Gastroesophageal sphincter (tissue), 4 donors: ENCODE results near the gene HMGB1. TPM values are rescaled to one million over a fixed set of nuclear protein-coding genes. Genes with fewer than 3 reads are reported as not detected.

Experiments
- ATAC-seq: fragments of 150-250 bp; one replicate; pipeline ENCODE4 v1.9.1; 2016; ENCODE audit warnings: mild to moderate bottlenecking, moderate library complexity
- H3K27ac ChIP-seq, 4 donors: fragments of 200-600 bp; sonication (generic) in 3 of 4; 1 replicate in 3 of 4; 2 replicates in 1 of 4; pipeline ENCODE4 v1.5.1; 2016 to 2019
- H3K27me3 ChIP-seq: fragments of 200-600 bp; sonication (generic); one replicate; pipeline ENCODE4 v1.5.1; 2019
- H3K36me3 ChIP-seq, 2 donors: fragments of 200-600 bp; sonication (generic); one replicate each; pipeline ENCODE4 v1.5.1; 2019; ENCODE audit warnings: control low read depth in 1 of 2
- H3K4me1 ChIP-seq, 3 donors: fragments of 200-600 bp; sonication (generic); 1 replicate in 2 of 3; 2 replicates in 1 of 3; pipeline ENCODE4 v1.5.1; 2016 to 2019; ENCODE audit warnings: control low read depth in 2 of 3
- H3K4me3 ChIP-seq, 2 donors: fragments of 200-600 bp; sonication (generic); one replicate each; pipeline ENCODE4 v1.5.1; 2019; ENCODE audit warnings: mild to moderate bottlenecking in 1 of 2, moderate library complexity in 1 of 2
- H3K9me3 ChIP-seq, 3 donors: fragments of 200-600 bp; sonication (generic); one replicate each; pipeline ENCODE4 v1.5.1; 2017 to 2019; ENCODE audit warnings: control low read depth in 2 of 3
- CTCF ChIP-seq, 4 experiments: fragments of 200-600 bp in 2 of 4; fragments of 450-650 bp in 2 of 4; sonication (generic) in 1 of 4; IDR thresholded peaks; one replicate each; pipeline ENCODE4 v1.5.1; 2017 to 2019; ENCODE audit warnings: antibody characterized with exemption in 4 of 4, mild to moderate bottlenecking in 2 of 4, moderate library complexity in 2 of 4
- EP300 ChIP-seq: sonication (generic); formaldehyde crosslinking; IDR thresholded peaks from one replicate; pipeline ENCODE4 v1.6.1; 2017; ENCODE audit warnings: antibody characterized with exemption, mild to moderate bottlenecking
- POLR2A ChIP-seq, 2 donors: fragments of 450-650 bp; IDR thresholded peaks; one replicate each; pipeline ENCODE4 v1.6.1; 2017; ENCODE audit warnings: antibody characterized with exemption in 2 of 2, mild to moderate bottlenecking in 2 of 2, moderate library complexity in 1 of 2
- POLR2AphosphoS5 ChIP-seq: sonication (generic); formaldehyde crosslinking; IDR thresholded peaks from one replicate; pipeline ENCODE4 v1.6.1; 2017; ENCODE audit warnings: antibody characterized with exemption
- WGBS, 2 donors: methylation state at CpG; one replicate each; pipeline ENCODE4 v1.1.5; 2018; ENCODE audit warnings: low coverage in 1 of 2; 5-methylcytosine and 5-hydroxymethylcytosine counted together
- total RNA-seq, 4 donors: library from RNA; depleted of rRNA; stranded (reverse); fragments of >200 nt; gene quantifications; one replicate each; pipeline ENCODE4 v1.1.0, GENCODE V29; 2016

The HMGB1 gene
- total RNA-seq, 4 donors from 2014 or later = 255 to 350 (median 337) TPM

- Histone ChIP-seq H3K4me1 (peaks cover 0 to 20% (median 0%) of the 10 kb centered on the region in 3 donors), H3K9me3 (no peaks in the 10 kb centered on the region), H3K4me3 (no peak overlapping the region), H3K27ac (no peak overlapping the region), H3K36me3 (no peaks in the 10 kb centered on the region), H3K27me3 (no peaks in the 10 kb centered on the region)
- ATAC-seq = no peak
- no peak for TF ChIP-seq POLR2AphosphoS5
- no peak for TF ChIP-seq POLR2A (IDR thresholded peaks at IDR 0.05)
- TF ChIP-seq CTCF (IDR thresholded peaks at IDR 0.05) = no peak
- TF ChIP-seq EP300 = no peak
- WGBS, 2 donors = 29 to 42% methylated on average over 2 of the region's 2 CpGs
These were observed 34.3 kb downstream of the HMGB1 start for GRCh38 chr13:30431269-30431940.

GRCh38 chr13:30429721-30430694 is 35.7 kb downstream of the HMGB1 start:
- Histone ChIP-seq H3K4me3 (no peak overlapping the region), H3K36me3 (no peaks in the 10 kb centered on the region), H3K27me3 (no peaks in the 10 kb centered on the region), H3K27ac (peak overlapping the region in 3 of 4 donors; percentile 2 to 62 (median 24)), H3K4me1 (peaks cover 0 to 20% (median 0%) of the 10 kb centered on the region in 3 donors), H3K9me3 (no peaks in the 10 kb centered on the region)
- ATAC-seq = peak; percentile 78
- TF ChIP-seq CTCF (IDR thresholded peaks at IDR 0.05) = no peak
- TF ChIP-seq POLR2AphosphoS5 = peak; percentile 56
- WGBS, 2 donors = 24 to 31% methylated on average over 6 of the region's 6 CpGs

GRCh38 chr13:30429235-30429634 is 36.5 kb downstream of the HMGB1 start:
- no peak for ATAC-seq
- Histone ChIP-seq H3K4me3 (no peak overlapping the region), H3K36me3 (no peaks in the 10 kb centered on the region), H3K4me1 (peaks cover 0 to 20% (median 0%) of the 10 kb centered on the region in 3 donors), H3K9me3 (no peaks in the 10 kb centered on the region), H3K27me3 (no peaks in the 10 kb centered on the region), H3K27ac (no peak overlapping the region)
- 60 to 93% methylated on average over 1 to 2 of the region's 3 CpGs for WGBS, 2 donors
- TF ChIP-seq CTCF (IDR thresholded peaks at IDR 0.05) = no peak
- no peak for TF ChIP-seq POLR2AphosphoS5
- no peak for TF ChIP-seq POLR2A (IDR thresholded peaks at IDR 0.05)
- no peak for TF ChIP-seq EP300

- 73 to 81% methylated on average over 1 to 2 of the region's 3 CpGs for WGBS, 2 donors
- H3K36me3 ChIP-seq = no peaks in the 10 kb centered on the region
- peaks cover 2 to 32% (median 4%) of the 10 kb centered on the region in 3 donors for H3K4me1 ChIP-seq
- no peak overlapping the region for H3K4me3 ChIP-seq
- TF ChIP-seq POLR2A (IDR thresholded peaks at IDR 0.05) = no peak
- no peak for TF ChIP-seq CTCF (IDR thresholded peaks at IDR 0.05)
- no peak for TF ChIP-seq POLR2AphosphoS5
- TF ChIP-seq EP300 = no peak
- peak overlapping the region in 1 of 4 donors; percentile 14 for H3K27ac ChIP-seq
- ATAC-seq = no peak
- H3K27me3 ChIP-seq = no peaks in the 10 kb centered on the region
- no peaks in the 10 kb centered on the region for H3K9me3 ChIP-seq
These were observed 41.8 kb downstream of the HMGB1 start for GRCh38 chr13:30423891-30424290.
